ENCODE data around the gene ZNF438. TPM values are rescaled to one million over a fixed set of nuclear protein-coding genes. Genes with fewer than 3 reads are reported as not detected.
A peak's percentile ranks its signal among the peaks of the same experiment; 100 is the strongest.

Gene ZNF438
- polyA plus RNA-seq, 1 donor = 7.3 TPM

- no peak overlapping the region for H3K4me3 ChIP-seq (ENCODE audit: low read length)
- 76% methylated on average over 2 of the region's 3 CpGs for WGBS (ENCODE audit: insufficient coverage, low lambda C conversion rate)
- peaks cover 9% of the 10 kb centered on the region for H3K9me3 ChIP-seq (ENCODE audit: control insufficient read depth, low read depth, low read length)
Measured at GRCh38 chr10:30999070-30999712, 32.5 kb downstream of the ZNF438 start.

GRCh38 chr10:30997536-30998235 is 34.0 kb downstream of the ZNF438 start:
- Histone ChIP-seq H3K9me3 (ENCODE audit: control insufficient read depth, low read depth, low read length) (peaks cover 10% of the 10 kb centered on the region), H3K36me3 (ENCODE audit: control insufficient read depth, insufficient read depth, low read length) (no peaks in the 10 kb centered on the region), H3K27ac (ENCODE audit: low read length) (no peak overlapping the region), H3K27me3 (ENCODE audit: control insufficient read depth, insufficient read depth, low read length) (no peaks in the 10 kb centered on the region), H3K4me1 (ENCODE audit: control insufficient read depth, insufficient read depth, low read length) (peaks cover 12% of the 10 kb centered on the region), H3K4me3 (ENCODE audit: low read length) (no peak overlapping the region)
- WGBS (ENCODE audit: insufficient coverage, low lambda C conversion rate) = 88% methylated on average over 3 of the region's 3 CpGs
- DNase-seq = no peak

More at GRCh38 chr10:30999070-30999712, 32.5 kb downstream of the ZNF438 start:
- Histone ChIP-seq H3K27me3 (ENCODE audit: control insufficient read depth, insufficient read depth, low read length) (no peaks in the 10 kb centered on the region), H3K36me3 (ENCODE audit: control insufficient read depth, insufficient read depth, low read length) (no peaks in the 10 kb centered on the region), H3K4me1 (ENCODE audit: control insufficient read depth, insufficient read depth, low read length) (peaks cover 12% of the 10 kb centered on the region), H3K27ac (ENCODE audit: low read length) (peak overlapping the region; percentile 61)
- peak; percentile 56 to 72 for DNase-seq

GRCh38 chr10:30996481-30997005 is 35.1 kb downstream of the ZNF438 start:
- Histone ChIP-seq H3K27me3 (ENCODE audit: control insufficient read depth, insufficient read depth, low read length) (no peaks in the 10 kb centered on the region), H3K4me3 (ENCODE audit: low read length) (no peak overlapping the region), H3K9me3 (ENCODE audit: control insufficient read depth, low read depth, low read length) (peaks cover 10% of the 10 kb centered on the region), H3K27ac (ENCODE audit: low read length) (no peak overlapping the region), H3K4me1 (ENCODE audit: control insufficient read depth, insufficient read depth, low read length) (peaks cover 12% of the 10 kb centered on the region), H3K36me3 (ENCODE audit: control insufficient read depth, insufficient read depth, low read length) (no peaks in the 10 kb centered on the region)
- no peak for DNase-seq

- peaks cover 10% of the 10 kb centered on the region for H3K9me3 ChIP-seq (ENCODE audit: control insufficient read depth, low read depth, low read length)
- H3K4me3 ChIP-seq (ENCODE audit: low read length) = no peak overlapping the region
- H3K4me1 ChIP-seq (ENCODE audit: control insufficient read depth, insufficient read depth, low read length) = peaks cover 4% of the 10 kb centered on the region
- 100% methylated on average over 2 of the region's 3 CpGs for WGBS (ENCODE audit: insufficient coverage, low lambda C conversion rate)
- DNase-seq = no peak
- H3K27ac ChIP-seq (ENCODE audit: low read length) = no peak overlapping the region
- no peaks in the 10 kb centered on the region for H3K36me3 ChIP-seq (ENCODE audit: control insufficient read depth, insufficient read depth, low read length)
- H3K27me3 ChIP-seq (ENCODE audit: control insufficient read depth, insufficient read depth, low read length) = no peaks in the 10 kb centered on the region
Measured at GRCh38 chr10:30995081-30995770, 36.4 kb downstream of the ZNF438 start.

GRCh38 chr10:30993155-30993554 is 38.5 kb downstream of the ZNF438 start:
- H3K4me3 ChIP-seq (ENCODE audit: low read length) = no peak overlapping the region
- H3K9me3 ChIP-seq (ENCODE audit: control insufficient read depth, low read depth, low read length) = peaks cover 10% of the 10 kb centered on the region
- no peaks in the 10 kb centered on the region for H3K4me1 ChIP-seq (ENCODE audit: control insufficient read depth, insufficient read depth, low read length)
- no peaks in the 10 kb centered on the region for H3K27me3 ChIP-seq (ENCODE audit: control insufficient read depth, insufficient read depth, low read length)
- no CpG with 5 or more reads among the region's 1 CpG for WGBS (ENCODE audit: insufficient coverage, low lambda C conversion rate)
- no peak for DNase-seq
- H3K27ac ChIP-seq (ENCODE audit: low read length) = no peak overlapping the region
- H3K36me3 ChIP-seq (ENCODE audit: control insufficient read depth, insufficient read depth, low read length) = no peaks in the 10 kb centered on the region

GRCh38 chr10:30992681-30993080 is 39.0 kb downstream of the ZNF438 start:
- DNase-seq = no peak
- Histone ChIP-seq H3K4me1 (ENCODE audit: control insufficient read depth, insufficient read depth, low read length) (no peaks in the 10 kb centered on the region), H3K27me3 (ENCODE audit: control insufficient read depth, insufficient read depth, low read length) (no peaks in the 10 kb centered on the region), H3K4me3 (ENCODE audit: low read length) (no peak overlapping the region), H3K36me3 (ENCODE audit: control insufficient read depth, insufficient read depth, low read length) (no peaks in the 10 kb centered on the region), H3K9me3 (ENCODE audit: control insufficient read depth, low read depth, low read length) (peaks cover 10% of the 10 kb centered on the region), H3K27ac (ENCODE audit: low read length) (no peak overlapping the region)
- WGBS (ENCODE audit: insufficient coverage, low lambda C conversion rate) = no CpG with 5 or more reads among the region's 4 CpGs

GRCh38 chr10:30991647-30992011 is 40.0 kb downstream of the ZNF438 start:
- DNase-seq = no peak
- no peaks in the 10 kb centered on the region for H3K36me3 ChIP-seq (ENCODE audit: control insufficient read depth, insufficient read depth, low read length)
- H3K27ac ChIP-seq (ENCODE audit: low read length) = no peak overlapping the region
- H3K9me3 ChIP-seq (ENCODE audit: control insufficient read depth, low read depth, low read length) = peaks cover 10% of the 10 kb centered on the region
- no peaks in the 10 kb centered on the region for H3K27me3 ChIP-seq (ENCODE audit: control insufficient read depth, insufficient read depth, low read length)
- H3K4me3 ChIP-seq (ENCODE audit: low read length) = no peak overlapping the region
- no CpG with 5 or more reads among the region's 1 CpG for WGBS (ENCODE audit: insufficient coverage, low lambda C conversion rate)
- H3K4me1 ChIP-seq (ENCODE audit: control insufficient read depth, insufficient read depth, low read length) = no peaks in the 10 kb centered on the region

- Histone ChIP-seq H3K27ac (ENCODE audit: low read length) (no peak overlapping the region), H3K36me3 (ENCODE audit: control insufficient read depth, insufficient read depth, low read length) (no peaks in the 10 kb centered on the region)
- no CpG with 5 or more reads among the region's 2 CpGs for WGBS (ENCODE audit: insufficient coverage, low lambda C conversion rate)
Measured at GRCh38 chr10:30990971-30991646, 40.6 kb downstream of the ZNF438 start.

GRCh38 chr10:30990351-30990750 is 41.3 kb downstream of the ZNF438 start:
- Histone ChIP-seq H3K27me3 (ENCODE audit: control insufficient read depth, insufficient read depth, low read length) (no peaks in the 10 kb centered on the region), H3K36me3 (ENCODE audit: control insufficient read depth, insufficient read depth, low read length) (no peaks in the 10 kb centered on the region), H3K4me1 (ENCODE audit: control insufficient read depth, insufficient read depth, low read length) (no peaks in the 10 kb centered on the region), H3K9me3 (ENCODE audit: control insufficient read depth, low read depth, low read length) (peaks cover 10% of the 10 kb centered on the region), H3K4me3 (ENCODE audit: low read length) (no peak overlapping the region), H3K27ac (ENCODE audit: low read length) (no peak overlapping the region)
- DNase-seq = no peak
- 100% methylated on average over 1 of the region's 2 CpGs for WGBS (ENCODE audit: insufficient coverage, low lambda C conversion rate)

More at GRCh38 chr10:30990971-30991646, 40.6 kb downstream of the ZNF438 start:
- peak in 1 of 2 donors; percentile 17 for DNase-seq
- Histone ChIP-seq H3K9me3 (ENCODE audit: control insufficient read depth, low read depth, low read length) (peaks cover 10% of the 10 kb centered on the region), H3K4me3 (ENCODE audit: low read length) (no peak overlapping the region), H3K4me1 (ENCODE audit: control insufficient read depth, insufficient read depth, low read length) (no peaks in the 10 kb centered on the region), H3K27me3 (ENCODE audit: control insufficient read depth, insufficient read depth, low read length) (no peaks in the 10 kb centered on the region)

- DNase-seq = no peak
- H3K4me3 ChIP-seq (ENCODE audit: low read length) = no peak overlapping the region
- no peaks in the 10 kb centered on the region for H3K36me3 ChIP-seq (ENCODE audit: control insufficient read depth, insufficient read depth, low read length)
- no peak overlapping the region for H3K27ac ChIP-seq (ENCODE audit: low read length)
- no peaks in the 10 kb centered on the region for H3K9me3 ChIP-seq (ENCODE audit: control insufficient read depth, low read depth, low read length)
- no peaks in the 10 kb centered on the region for H3K4me1 ChIP-seq (ENCODE audit: control insufficient read depth, insufficient read depth, low read length)
- WGBS (ENCODE audit: insufficient coverage, low lambda C conversion rate) = no CpG with 5 or more reads among the region's 1 CpG
- H3K27me3 ChIP-seq (ENCODE audit: control insufficient read depth, insufficient read depth, low read length) = no peaks in the 10 kb centered on the region
Measured at GRCh38 chr10:30988831-30989435, 42.7 kb downstream of the ZNF438 start.

All from large intestine (tissue), 3 donors.